Activated T-helper 1 cell treated with anti-CD3 and anti-CD28 coated beads, Interleukin-12 subunit alpha, Interleukin-12 subunit beta, Interleukin-2, Interleukin-4 antibody, amounts not matched to agents 30 ng/mL and 10 ng/mL and 1 ng/mL, durations not matched to agents 14 hours and 24 hours and 36 hours (primary cell): ENCODE results near the gene ADAM8. TPM values are rescaled to one million over a fixed set of nuclear protein-coding genes. Genes with fewer than 3 reads are reported as not detected.

ENCODE experiments used
- DNase-seq: peaks from one replicate; pipeline ENCODE4 v3.0.0; 2021; ENCODE audit warnings: low spot score
- H3K27ac Mint-ChIP-seq: one replicate; pipeline ENCODE4 v1.8.0; 2021; ENCODE audit warnings: mild to moderate bottlenecking, mixed read lengths
- H3K27me3 Mint-ChIP-seq: one replicate; pipeline ENCODE4 v1.8.0; 2022; ENCODE audit warnings: mild to moderate bottlenecking, moderate library complexity, mixed read lengths; ENCODE audit not compliant: insufficient read depth
- H3K36me3 Mint-ChIP-seq: one replicate; pipeline ENCODE4 v1.8.0; 2021; ENCODE audit warnings: low read depth, mixed read lengths
- H3K4me1 Mint-ChIP-seq: one replicate; pipeline ENCODE4 v1.8.0; 2021; ENCODE audit warnings: low read depth, mixed read lengths
- H3K4me3 Mint-ChIP-seq: one replicate; pipeline ENCODE4 v1.8.0; 2021; ENCODE audit warnings: mild to moderate bottlenecking, moderate library complexity, mixed read lengths
- H3K9me3 Mint-ChIP-seq: one replicate; pipeline ENCODE4 v1.8.0; 2021; ENCODE audit warnings: mixed read lengths
- intact Hi-C: fragments of 100-400 bp; cut with micrococcal nuclease; formaldehyde crosslinking; loops from one replicate; pipeline ENCODE4 v1.15.1; 2024
- total RNA-seq: library from RNA; stranded (reverse); gene quantifications from 2 replicates; pipeline ENCODE4 v1.2.3, GENCODE V29; 2022

The ADAM8 gene
- total RNA-seq, 1 donor from 2014 or later, result 138 TPM

- H3K4me1 Mint-ChIP-seq, result peaks cover 7% of the 10 kb centered on the region
- no peak overlapping the region for H3K4me3 Mint-ChIP-seq
- H3K9me3 Mint-ChIP-seq, result no peaks in the 10 kb centered on the region
- H3K27ac Mint-ChIP-seq, result peak overlapping the region; percentile 42
- intact Hi-C loops, result no loop called here
- DNase-seq, result no peak
- H3K27me3 Mint-ChIP-seq, result peaks cover 4% of the 10 kb centered on the region
- H3K36me3 Mint-ChIP-seq, result peaks cover 9% of the 10 kb centered on the region
Observed at GRCh38 chr10:133314911-133315310, 38.2 kb upstream of the ADAM8 start.

- no peak for DNase-seq
- H3K4me3 Mint-ChIP-seq, result no peak overlapping the region
- peaks cover 2% of the 10 kb centered on the region for H3K4me1 Mint-ChIP-seq
- H3K27ac Mint-ChIP-seq, result no peak overlapping the region
- H3K27me3 Mint-ChIP-seq, result peaks cover 2% of the 10 kb centered on the region
- intact Hi-C loops, result no loop called here
- H3K9me3 Mint-ChIP-seq, result no peaks in the 10 kb centered on the region
- peaks cover 10% of the 10 kb centered on the region for H3K36me3 Mint-ChIP-seq
Observed at GRCh38 chr10:133313192-133313591, 36.5 kb upstream of the ADAM8 start.

DNA sequence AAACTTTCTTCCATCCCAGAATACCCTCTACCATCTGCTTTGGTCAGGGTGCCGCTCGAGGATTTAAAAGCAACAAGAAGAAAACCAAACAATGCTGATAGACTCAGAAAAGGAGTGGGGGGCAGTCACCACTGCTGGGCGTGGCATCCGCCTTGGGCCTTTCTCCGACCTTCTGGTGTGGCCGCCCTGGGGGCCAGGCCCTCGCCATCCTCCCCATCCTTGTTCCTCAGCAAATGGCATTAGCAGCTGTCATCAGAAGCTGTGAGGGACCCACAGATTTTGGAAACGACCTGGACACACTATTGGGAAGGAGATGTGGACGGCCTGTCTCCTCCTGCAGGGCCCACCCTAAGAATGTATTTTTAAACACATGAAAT is 36.1 kb upstream of the ADAM8 start:
- Mint-ChIP-seq H3K36me3 (peaks cover 11% of the 10 kb centered on the region), H3K4me3 (no peak overlapping the region), H3K4me1 (peaks cover 6% of the 10 kb centered on the region), H3K27ac (no peak overlapping the region), H3K27me3 (peaks cover 2% of the 10 kb centered on the region), H3K9me3 (no peaks in the 10 kb centered on the region)
- DNase-seq, result no peak
- intact Hi-C loops, result no loop called here

- peaks cover 11% of the 10 kb centered on the region for H3K36me3 Mint-ChIP-seq
- H3K4me1 Mint-ChIP-seq, result peaks cover 12% of the 10 kb centered on the region
- DNase-seq, result no peak
- intact Hi-C loops, result no loop called here
- no peak overlapping the region for H3K27ac Mint-ChIP-seq
- peaks cover 2% of the 10 kb centered on the region for H3K27me3 Mint-ChIP-seq
- H3K9me3 Mint-ChIP-seq, result no peaks in the 10 kb centered on the region
- H3K4me3 Mint-ChIP-seq, result no peak overlapping the region
Observed at GRCh38 chr10:133312016-133312768, 35.5 kb upstream of the ADAM8 start.

DNA sequence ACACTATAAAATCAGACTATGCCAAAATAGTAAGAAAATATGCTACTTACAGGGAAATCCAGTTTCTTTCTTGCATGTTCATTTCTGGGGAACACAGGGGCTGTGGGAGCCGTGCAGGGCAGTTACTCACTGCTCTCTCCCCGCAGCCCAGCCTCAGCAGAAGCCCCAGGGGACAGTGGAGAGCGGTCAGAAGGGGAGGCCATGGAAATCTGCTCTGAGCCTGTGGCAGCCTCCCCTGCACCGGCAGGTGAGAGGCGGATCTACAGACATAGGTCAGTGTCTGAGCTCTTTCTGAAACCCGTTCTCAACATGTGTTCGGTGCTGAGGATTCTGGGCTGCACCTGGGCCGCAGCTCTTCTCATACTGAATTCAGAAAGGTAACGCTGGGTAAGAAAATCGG is 34.9 kb upstream of the ADAM8 start:
- DNase-seq, result no peak
- no peak overlapping the region for H3K27ac Mint-ChIP-seq
- H3K27me3 Mint-ChIP-seq, result peaks cover 2% of the 10 kb centered on the region
- H3K9me3 Mint-ChIP-seq, result no peaks in the 10 kb centered on the region
- H3K36me3 Mint-ChIP-seq, result peaks cover 11% of the 10 kb centered on the region
- no peak overlapping the region for H3K4me3 Mint-ChIP-seq
- H3K4me1 Mint-ChIP-seq, result peaks cover 17% of the 10 kb centered on the region
- intact Hi-C loops, result no loop called here

GRCh38 chr10:133310789-133311188 is 34.1 kb upstream of the ADAM8 start:
- intact Hi-C loops, result no loop called here
- Mint-ChIP-seq H3K27me3 (no peaks in the 10 kb centered on the region), H3K27ac (no peak overlapping the region), H3K4me3 (no peak overlapping the region), H3K36me3 (peaks cover 11% of the 10 kb centered on the region), H3K4me1 (peaks cover 17% of the 10 kb centered on the region), H3K9me3 (no peaks in the 10 kb centered on the region)
- no peak for DNase-seq

- no peak for DNase-seq
- Mint-ChIP-seq H3K27me3 (no peaks in the 10 kb centered on the region), H3K4me1 (peaks cover 17% of the 10 kb centered on the region)
Observed at GRCh38 chr10:133310399-133310755, 33.7 kb upstream of the ADAM8 start.

DNA sequence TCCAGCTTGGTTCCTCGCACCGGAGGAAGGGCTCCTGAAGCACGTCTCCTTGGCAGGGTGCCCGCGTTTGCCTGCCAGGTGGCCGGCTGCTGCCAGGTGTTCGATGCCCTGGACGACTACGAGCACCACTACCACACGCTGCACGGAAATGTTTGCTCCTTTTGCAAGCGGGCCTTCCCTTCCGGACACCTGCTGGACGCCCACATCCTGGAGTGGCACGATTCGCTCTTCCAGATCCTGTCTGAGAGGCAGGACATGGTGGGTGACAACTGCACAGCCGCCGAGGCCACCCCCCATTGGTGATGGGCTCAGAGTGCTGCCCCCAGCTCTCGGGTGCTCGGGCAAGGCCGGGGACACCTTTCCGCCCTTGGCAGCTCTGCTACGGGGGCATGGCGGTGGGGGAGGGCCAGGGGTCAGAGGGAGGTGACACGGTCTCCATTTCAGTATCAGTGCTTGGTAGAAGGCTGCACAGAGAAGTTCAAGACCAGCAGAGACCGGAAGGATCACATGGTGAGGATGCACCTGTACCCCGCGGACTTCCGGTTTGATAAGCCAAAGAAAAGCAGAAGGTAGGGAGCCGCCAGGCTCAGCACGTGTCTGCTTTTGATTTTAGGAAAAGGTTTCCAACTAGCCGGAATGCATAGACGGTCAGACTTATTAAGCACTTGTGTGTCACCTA is 33.2 kb upstream of the ADAM8 start:
- peak overlapping the region; percentile 55 for H3K27ac Mint-ChIP-seq
- no peaks in the 10 kb centered on the region for H3K27me3 Mint-ChIP-seq
- H3K4me1 Mint-ChIP-seq, result peaks cover 17% of the 10 kb centered on the region
- H3K9me3 Mint-ChIP-seq, result no peaks in the 10 kb centered on the region
- H3K4me3 Mint-ChIP-seq, result peak overlapping the region; percentile 49
- no peak for DNase-seq
- intact Hi-C loops, result loop anchor here (1.0 to 2.0 kb wide), 7 partner anchors 15 to 84 kb away; partner anchors contain the start of genes ECHS1, MTG1 and PAOX
- peaks cover 12% of the 10 kb centered on the region for H3K36me3 Mint-ChIP-seq

More at GRCh38 chr10:133310399-133310755, 33.7 kb upstream of the ADAM8 start:
- H3K36me3 Mint-ChIP-seq, result peaks cover 11% of the 10 kb centered on the region
- H3K27ac Mint-ChIP-seq, result no peak overlapping the region
- intact Hi-C loops, result no loop called here
- H3K9me3 Mint-ChIP-seq, result no peaks in the 10 kb centered on the region
- no peak overlapping the region for H3K4me3 Mint-ChIP-seq

GRCh38 chr10:133309100-133309719 is 32.5 kb upstream of the ADAM8 start:
- intact Hi-C loops, result loop anchor here (1.0 to 2.0 kb wide), 7 partner anchors 16 to 85 kb away; partner anchors contain the start of genes ECHS1, MTG1 and PAOX
- Mint-ChIP-seq H3K4me3 (peak overlapping the region; percentile 62), H3K9me3 (no peaks in the 10 kb centered on the region), H3K4me1 (peaks cover 17% of the 10 kb centered on the region), H3K27me3 (no peaks in the 10 kb centered on the region), H3K36me3 (peaks cover 9% of the 10 kb centered on the region), H3K27ac (peak overlapping the region; percentile 82)
- DNase-seq, result peak; percentile 85

DNA sequence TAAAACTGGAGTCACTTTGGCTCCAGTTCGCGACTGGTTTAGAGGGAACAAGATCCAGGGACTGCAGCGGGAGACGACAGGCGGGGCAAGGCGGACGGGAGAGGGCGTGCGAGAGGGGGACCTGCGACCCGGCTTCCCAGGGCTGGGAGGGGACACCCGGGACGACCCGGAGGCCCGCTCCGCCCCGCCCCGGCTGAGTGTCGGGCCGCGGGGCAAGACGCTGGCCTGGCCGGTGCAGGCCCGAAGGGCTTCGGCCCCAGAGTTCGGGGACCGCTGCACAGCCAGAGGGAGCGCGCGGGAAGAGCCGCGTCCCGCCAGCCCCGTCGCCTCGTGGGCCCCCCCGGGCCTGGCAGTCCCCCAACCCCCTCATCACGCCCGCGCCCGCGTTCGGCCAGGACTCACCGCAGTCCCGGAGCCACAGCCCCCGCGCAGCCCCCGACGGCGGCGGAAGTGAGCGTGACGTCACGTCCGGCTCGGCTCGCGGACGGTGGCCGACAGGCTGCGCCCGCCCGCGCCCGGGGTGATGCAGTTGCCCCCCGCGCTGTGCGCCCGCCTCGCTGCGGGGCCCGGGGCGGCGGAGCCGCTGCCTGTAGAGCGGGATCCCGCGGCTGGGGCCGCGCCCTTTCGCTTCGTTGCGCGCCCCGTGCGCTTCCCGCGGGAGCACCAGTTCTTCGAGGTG is 31.9 kb upstream of the ADAM8 start, which contains the start of the genes TUBGCP2 and ZNF511:
TSS of gene TUBGCP2 (minus strand) at position 452 of the 679 bp plus-strand sequence. CDS start 5,931 bp downstream, outside the sequence.
TSS of gene ZNF511 (plus strand) at position 494 of the 679 bp plus-strand sequence. CDS start at position 524, 30 bp downstream.
- H3K9me3 Mint-ChIP-seq, result no peaks in the 10 kb centered on the region

GRCh38 chr10:133307776-133308420 is 31.2 kb upstream of the ADAM8 start:
- H3K36me3 Mint-ChIP-seq, result peaks cover 11% of the 10 kb centered on the region
- intact Hi-C loops, result loop anchor here (1.0 to 2.0 kb wide), 3 partner anchors 17 to 32 kb away; partner anchors contain the start of gene ADAM8
- DNase-seq, result peak; percentile 78

More for the DNA sequence above, 31.9 kb upstream of the ADAM8 start, which contains the start of the genes TUBGCP2 and ZNF511:
- Mint-ChIP-seq H3K4me3 (peak within 1 kb of the TSS; percentile 97), H3K27me3 (no peaks in the 10 kb centered on the region), H3K4me1 (peaks cover 17% of the 10 kb centered on the region), H3K36me3 (peaks cover 10% of the 10 kb centered on the region), H3K27ac (peak within 1 kb of the TSS; percentile 99)
- peak; percentile 90 for DNase-seq
- intact Hi-C loops, result loop anchor here (1.0 to 2.0 kb wide), 7 partner anchors 16 to 86 kb away; partner anchors contain the start of genes ECHS1, MTG1 and PAOX

DNA sequence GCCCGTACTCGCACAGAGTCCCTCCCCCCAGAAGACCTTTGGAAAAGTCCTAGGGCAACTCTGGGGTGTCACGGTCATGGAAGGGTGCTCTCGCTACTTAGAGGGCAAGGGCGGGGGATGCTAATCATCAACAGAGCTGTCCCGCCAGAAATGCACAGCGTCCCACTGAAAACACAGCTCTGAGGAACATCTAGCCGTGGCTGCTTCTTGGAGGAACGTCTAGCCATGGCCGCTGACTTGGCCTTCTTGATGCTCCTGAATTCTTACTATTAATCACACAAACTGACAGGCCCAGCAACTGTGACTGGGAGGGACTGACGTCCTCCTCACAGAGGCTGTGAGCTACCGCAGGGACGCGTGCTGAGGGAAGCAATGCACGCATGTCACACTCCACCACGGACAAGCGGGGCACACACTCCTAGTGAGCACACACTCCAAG is 30.3 kb upstream of the ADAM8 start:
- H3K27me3 Mint-ChIP-seq, result no peaks in the 10 kb centered on the region
- peak overlapping the region; percentile 99 for H3K27ac Mint-ChIP-seq
- no peaks in the 10 kb centered on the region for H3K9me3 Mint-ChIP-seq
- intact Hi-C loops, result loop anchor here (1.0 kb wide), 2 partner anchors 22 to 31 kb away; partner anchors contain the start of gene ADAM8
- peaks cover 17% of the 10 kb centered on the region for H3K4me1 Mint-ChIP-seq
- peak overlapping the region; percentile 97 for H3K4me3 Mint-ChIP-seq
- H3K36me3 Mint-ChIP-seq, result peaks cover 12% of the 10 kb centered on the region
- no peak for DNase-seq

More at GRCh38 chr10:133307776-133308420, 31.2 kb upstream of the ADAM8 start:
- peak overlapping the region; percentile 99 for H3K27ac Mint-ChIP-seq
- peak overlapping the region; percentile 97 for H3K4me3 Mint-ChIP-seq
- H3K4me1 Mint-ChIP-seq, result peaks cover 17% of the 10 kb centered on the region
- H3K9me3 Mint-ChIP-seq, result no peaks in the 10 kb centered on the region
- H3K27me3 Mint-ChIP-seq, result no peaks in the 10 kb centered on the region
